ENCODE results near the gene ZFHX2. TPM values are rescaled to one million over a fixed set of nuclear protein-coding genes. Genes with fewer than 3 reads are reported as not detected.

ZFHX2 gene
- total RNA-seq, 2 donors from 2014 or later = 12.8 to 15.4 TPM

DNA sequence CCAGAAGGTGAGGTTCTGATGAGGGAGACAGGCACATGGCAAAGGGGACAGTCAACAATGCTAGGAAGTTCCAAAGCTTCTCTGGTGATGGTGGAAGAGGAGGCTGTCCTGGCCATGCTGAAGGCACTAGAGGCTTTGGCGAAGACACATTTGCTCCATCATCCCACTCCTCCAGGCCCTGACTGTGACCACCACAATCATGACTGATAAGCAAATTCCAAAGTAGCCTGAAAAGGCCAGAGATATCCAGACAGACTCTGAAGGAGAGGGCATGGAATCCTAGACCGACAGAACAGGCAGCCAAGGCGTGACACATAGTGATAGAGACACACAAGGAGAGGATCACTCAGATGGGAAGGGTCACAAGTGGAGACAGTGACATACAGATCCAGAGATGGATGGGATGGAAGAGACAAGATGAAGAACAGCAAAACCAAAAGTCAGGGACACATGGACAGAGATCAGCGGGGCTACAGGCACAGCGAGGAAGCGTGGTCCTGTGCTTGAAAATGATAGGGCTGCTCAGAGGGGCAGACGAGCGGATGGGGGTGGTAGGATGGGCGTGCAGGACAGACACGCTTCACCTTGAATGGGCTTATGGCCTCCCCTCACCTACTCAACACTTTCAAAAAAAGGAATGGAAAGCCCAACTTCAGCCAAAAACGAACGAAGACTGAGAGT lies 1.3 kb downstream of the ZFHX2 start:
- DNase-seq = peak; percentile 55
- Histone ChIP-seq H3K27me3 (ENCODE audit: control insufficient read depth, insufficient read depth, low read length, poor library complexity, severe bottlenecking) (no peaks in the 10 kb centered on the region), H3K9ac (ENCODE audit: extremely low read depth, low read length, poor library complexity, severe bottlenecking) (peak overlapping the region; percentile 77), H3K4me3 (ENCODE audit: low read length) (peak overlapping the region; percentile 94), H3K9me3 (ENCODE audit: control insufficient read depth, low read length) (no peaks in the 10 kb centered on the region), H3K4me1 (ENCODE audit: control insufficient read depth, insufficient read depth, low read length) (no peaks in the 10 kb centered on the region), H3K36me3 (ENCODE audit: control insufficient read depth, insufficient read depth, low read length) (no peaks in the 10 kb centered on the region), H3K27ac (ENCODE audit: low read depth, low read length) (no peak overlapping the region)
- H3K27me3 Mint-ChIP-seq (ENCODE audit: insufficient read depth) = no peaks in the 10 kb centered on the region
- no peak overlapping the region for H3K4me3 Mint-ChIP-seq
- WGBS, 2 experiments (ENCODE audit: insufficient coverage in 1 of 2, insufficient read length in 1 of 2) = 15 to 35% methylated on average over 3 to 12 of the region's 12 CpGs
- no peaks in the 10 kb centered on the region for H3K9me3 Mint-ChIP-seq
- no peaks in the 10 kb centered on the region for H3K36me3 Mint-ChIP-seq (ENCODE audit: low read depth)
- H3K27ac Mint-ChIP-seq = no peak overlapping the region
- H3K4me1 Mint-ChIP-seq = peaks cover 13% of the 10 kb centered on the region
- TF ChIP-seq, protein P1, sequence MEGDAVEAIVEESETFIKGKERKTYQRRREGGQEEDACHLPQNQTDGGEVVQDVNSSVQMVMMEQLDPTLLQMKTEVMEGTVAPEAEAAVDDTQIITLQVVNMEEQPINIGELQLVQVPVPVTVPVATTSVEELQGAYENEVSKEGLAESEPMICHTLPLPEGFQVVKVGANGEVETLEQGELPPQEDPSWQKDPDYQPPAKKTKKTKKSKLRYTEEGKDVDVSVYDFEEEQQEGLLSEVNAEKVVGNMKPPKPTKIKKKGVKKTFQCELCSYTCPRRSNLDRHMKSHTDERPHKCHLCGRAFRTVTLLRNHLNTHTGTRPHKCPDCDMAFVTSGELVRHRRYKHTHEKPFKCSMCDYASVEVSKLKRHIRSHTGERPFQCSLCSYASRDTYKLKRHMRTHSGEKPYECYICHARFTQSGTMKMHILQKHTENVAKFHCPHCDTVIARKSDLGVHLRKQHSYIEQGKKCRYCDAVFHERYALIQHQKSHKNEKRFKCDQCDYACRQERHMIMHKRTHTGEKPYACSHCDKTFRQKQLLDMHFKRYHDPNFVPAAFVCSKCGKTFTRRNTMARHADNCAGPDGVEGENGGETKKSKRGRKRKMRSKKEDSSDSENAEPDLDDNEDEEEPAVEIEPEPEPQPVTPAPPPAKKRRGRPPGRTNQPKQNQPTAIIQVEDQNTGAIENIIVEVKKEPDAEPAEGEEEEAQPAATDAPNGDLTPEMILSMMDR (conservative IDR thresholded peaks at IDR 0.05) = no peak

DNA sequence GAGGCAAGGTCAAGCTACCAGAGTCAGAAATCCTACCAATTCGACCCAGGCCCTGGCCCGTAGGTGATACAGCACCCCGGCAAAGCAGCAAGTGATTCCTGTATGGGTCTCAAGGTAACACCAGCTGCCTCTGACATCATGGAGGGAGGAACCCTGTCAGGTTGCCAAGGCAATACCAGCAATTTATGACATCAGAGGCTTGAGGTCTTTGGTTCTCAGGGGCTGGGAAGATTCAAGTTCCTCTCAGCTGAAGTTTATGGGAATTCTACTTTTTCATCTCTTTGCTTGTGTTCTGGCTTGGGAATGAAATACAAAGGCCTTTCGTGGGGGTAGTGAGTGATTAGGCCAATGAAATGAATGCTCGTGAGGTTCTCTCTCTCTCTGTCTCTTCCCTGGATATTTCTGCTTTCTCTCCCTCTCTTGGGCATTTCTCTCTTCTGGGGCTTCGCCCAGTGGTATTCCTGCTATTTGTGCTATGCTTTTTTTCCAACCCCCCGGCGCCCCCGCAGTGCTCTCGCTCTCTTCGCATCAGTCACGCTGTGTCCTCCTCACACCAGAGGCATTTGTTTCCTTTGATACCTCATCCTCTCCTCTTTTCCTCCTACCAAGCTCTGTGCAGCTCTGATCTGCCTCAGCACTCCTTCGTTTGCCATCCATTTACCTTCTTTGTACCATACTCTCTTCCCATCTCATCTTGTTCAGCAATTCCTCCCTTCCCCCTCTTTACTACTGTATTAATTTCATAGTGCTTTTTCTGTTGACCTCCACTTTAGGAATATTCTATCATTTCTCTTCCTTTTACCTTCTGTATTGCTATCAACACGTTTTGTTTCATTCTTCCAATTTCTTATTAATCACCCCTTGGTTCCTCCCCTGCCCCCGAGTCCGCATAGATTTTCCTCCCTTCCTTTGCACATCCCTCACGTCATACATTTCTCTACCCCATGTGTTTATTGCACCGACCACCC lies 2.9 kb downstream of the ZFHX2 start:
- Mint-ChIP-seq H3K27me3 (ENCODE audit: insufficient read depth) (no peaks in the 10 kb centered on the region), H3K9me3 (no peaks in the 10 kb centered on the region), H3K4me3 (no peak overlapping the region), H3K4me1 (peaks cover 24% of the 10 kb centered on the region), H3K36me3 (ENCODE audit: low read depth) (no peaks in the 10 kb centered on the region), H3K27ac (no peak overlapping the region)
- H3K36me3 ChIP-seq (ENCODE audit: control insufficient read depth, insufficient read depth, low read length) = no peaks in the 10 kb centered on the region
- TF ChIP-seq, protein P1 (conservative IDR thresholded peaks at IDR 0.05) = no peak
- DNase-seq = peak; percentile 81
- no peaks in the 10 kb centered on the region for H3K27me3 ChIP-seq (ENCODE audit: control insufficient read depth, insufficient read depth, low read length, poor library complexity, severe bottlenecking)
- no peaks in the 10 kb centered on the region for H3K4me1 ChIP-seq (ENCODE audit: control insufficient read depth, insufficient read depth, low read length)
- no peak overlapping the region for H3K9ac ChIP-seq (ENCODE audit: extremely low read depth, low read length, poor library complexity, severe bottlenecking)
- no peak overlapping the region for H3K4me3 ChIP-seq (ENCODE audit: low read length)
- no peaks in the 10 kb centered on the region for H3K9me3 ChIP-seq (ENCODE audit: control insufficient read depth, low read length)
- 38 to 41% methylated on average over 17 to 18 of the region's 18 CpGs for WGBS, 2 experiments (ENCODE audit: insufficient coverage in 1 of 2, insufficient read length in 1 of 2)
- H3K27ac ChIP-seq (ENCODE audit: low read depth, low read length) = peak overlapping the region; percentile 61

DNA sequence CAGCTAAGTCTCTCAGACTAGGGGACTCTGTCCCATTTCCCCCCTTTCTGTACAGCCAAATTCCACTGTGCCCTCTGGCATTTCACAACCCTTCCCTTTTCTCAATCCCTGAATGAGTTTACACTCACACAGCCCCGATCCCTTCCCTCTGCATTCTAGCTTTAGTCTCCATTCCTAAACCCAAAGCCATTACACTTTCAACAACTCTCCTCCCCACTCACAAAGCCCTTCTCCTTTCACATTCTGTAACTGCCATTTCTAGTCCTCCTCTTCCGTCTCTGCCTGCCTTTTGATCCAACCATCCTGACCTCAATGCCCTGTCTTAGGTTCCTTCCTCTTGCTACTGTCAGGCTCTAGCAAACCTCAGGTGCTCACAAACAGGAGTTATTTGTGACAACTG lies 3.6 kb downstream of the ZFHX2 start:
- Mint-ChIP-seq H3K27me3 (ENCODE audit: insufficient read depth) (no peaks in the 10 kb centered on the region), H3K9me3 (no peaks in the 10 kb centered on the region), H3K4me3 (no peak overlapping the region), H3K36me3 (ENCODE audit: low read depth) (peaks cover 4% of the 10 kb centered on the region), H3K4me1 (peaks cover 24% of the 10 kb centered on the region), H3K27ac (no peak overlapping the region)
- Histone ChIP-seq H3K27me3 (ENCODE audit: control insufficient read depth, insufficient read depth, low read length, poor library complexity, severe bottlenecking) (no peaks in the 10 kb centered on the region), H3K9me3 (ENCODE audit: control insufficient read depth, low read length) (no peaks in the 10 kb centered on the region), H3K9ac (ENCODE audit: extremely low read depth, low read length, poor library complexity, severe bottlenecking) (no peak overlapping the region), H3K4me1 (ENCODE audit: control insufficient read depth, insufficient read depth, low read length) (no peaks in the 10 kb centered on the region), H3K4me3 (ENCODE audit: low read length) (no peak overlapping the region), H3K36me3 (ENCODE audit: control insufficient read depth, insufficient read depth, low read length) (peaks cover 5% of the 10 kb centered on the region), H3K27ac (ENCODE audit: low read depth, low read length) (peak overlapping the region; percentile 61)
- no peak for DNase-seq
- TF ChIP-seq, protein P1 (conservative IDR thresholded peaks at IDR 0.05) = no peak
- WGBS, 2 experiments (ENCODE audit: insufficient coverage in 1 of 2, insufficient read length in 1 of 2) = 74 to 79% methylated on average over 2 of the region's 2 CpGs
